PFSK-1 (cell line): ENCODE results near the gene MYH7B.

Source experiments
- POLR2AphosphoS5 ChIP-seq: IDR thresholded peaks from 2 replicates; pipeline ENCODE4 v1.6.1; 2012; ENCODE audit warnings: low read depth, mild to moderate bottlenecking, control low read depth, low read length, moderate library complexity
- TAF1 ChIP-seq: IDR thresholded peaks from 2 replicates; pipeline ENCODE4 v1.6.1; 2012; ENCODE audit warnings: low read length, control low read depth, borderline replicate concordance; ENCODE audit not compliant: insufficient read depth

GRCh38 chr20:34926581-34926980 is 29.1 kb upstream of the MYH7B start:
- TF ChIP-seq POLR2AphosphoS5 (no peak), TAF1 (no peak)
